ENCODE data around the gene ACTR1A. TPM values are rescaled to one million over a fixed set of nuclear protein-coding genes. Genes with fewer than 3 reads are reported as not detected.

The ACTR1A gene
- 97.5 and 127 TPM in 2 replicates for total RNA-seq

DNA sequence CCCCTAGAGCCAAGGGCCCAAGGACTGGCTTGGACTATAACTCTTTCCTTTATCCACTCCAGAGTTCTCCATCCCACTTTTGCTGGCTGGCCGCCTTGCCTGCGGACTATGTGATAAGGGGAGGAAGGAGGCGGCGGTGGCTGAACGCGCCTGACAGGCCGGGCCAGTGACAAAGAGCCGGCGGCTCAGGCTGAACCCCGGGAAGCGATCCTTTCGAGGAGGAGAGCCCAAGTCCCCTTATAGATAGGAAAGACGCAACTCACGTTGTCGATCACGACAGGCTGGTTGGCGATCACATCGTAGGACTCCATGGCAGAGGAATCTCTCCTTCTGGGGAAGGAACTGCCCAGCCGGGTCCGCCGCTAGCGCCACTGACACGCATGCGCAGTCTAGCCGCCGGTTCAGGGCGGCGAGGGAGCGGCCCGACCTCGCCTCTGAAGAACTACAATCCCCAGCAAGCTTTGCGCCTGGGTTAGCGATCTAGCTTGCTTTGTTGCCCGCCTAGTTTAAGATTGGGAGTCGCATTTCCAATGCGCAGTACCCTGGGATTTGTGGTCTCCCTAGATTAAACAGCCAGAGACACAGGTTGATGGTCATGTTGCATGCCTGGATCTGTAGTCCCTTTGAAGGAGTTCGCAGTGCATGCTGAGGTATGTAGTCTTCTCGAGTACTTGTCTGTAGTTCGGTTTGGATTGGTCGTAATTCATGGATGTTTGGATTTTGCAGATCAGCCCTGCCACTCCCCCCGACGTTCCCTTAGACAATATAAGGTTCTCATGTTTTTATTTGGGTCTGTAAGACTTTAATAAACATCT, at the start of gene ACTR1A:
ACTR1A (minus strand) TSS at position 376 of the 815 bp plus-strand sequence; CDS start at position 311, 65 bp downstream.

DNA sequence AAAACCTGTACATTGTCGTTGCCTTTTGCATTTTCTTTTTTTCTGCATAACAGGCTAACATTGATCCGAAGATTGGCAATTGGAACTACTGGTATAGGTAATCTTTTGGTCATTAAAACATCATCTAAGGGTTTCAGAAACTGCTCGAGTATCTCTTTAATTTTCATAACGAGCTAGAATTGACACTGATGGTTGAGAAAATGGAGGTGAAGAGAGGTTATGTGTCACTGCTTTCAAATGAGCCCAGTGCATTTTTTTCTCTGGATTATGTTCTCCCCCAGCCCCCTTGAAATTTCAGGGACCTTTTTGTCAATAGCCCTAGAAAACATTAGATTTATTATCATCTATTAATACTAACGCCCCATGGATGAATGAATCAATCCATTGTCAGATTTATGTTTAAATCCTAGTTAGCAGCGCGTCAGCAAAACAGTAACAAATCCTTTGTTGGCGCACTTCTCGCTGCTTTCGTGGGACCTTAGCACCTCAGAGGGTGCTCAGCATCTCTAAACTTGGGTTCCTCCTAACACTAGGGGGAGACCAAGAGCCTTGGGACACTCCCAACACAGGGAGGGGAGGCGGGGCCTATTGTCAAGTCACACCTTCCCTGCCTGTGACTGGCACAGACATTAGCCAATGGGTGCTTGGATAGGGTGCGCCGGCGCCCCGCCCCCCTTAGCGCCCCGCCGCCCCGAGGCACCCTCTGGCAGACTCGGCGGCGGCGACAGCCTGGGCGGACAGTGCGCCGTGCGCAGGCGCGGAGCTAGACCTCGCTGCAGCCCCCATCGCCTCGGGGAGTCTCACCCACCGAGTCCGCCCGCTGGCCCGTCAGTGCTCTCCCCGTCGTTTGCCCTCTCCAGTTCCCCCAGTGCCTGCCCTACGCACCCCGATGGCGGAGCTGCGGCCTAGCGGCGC, 1.0 kb upstream of the ACTR1A start, which contains the start of gene SUFU:
SUFU (plus strand) TSS at position 709 of the 915 bp plus-strand sequence; CDS start at position 890, 181 bp downstream.

DNA sequence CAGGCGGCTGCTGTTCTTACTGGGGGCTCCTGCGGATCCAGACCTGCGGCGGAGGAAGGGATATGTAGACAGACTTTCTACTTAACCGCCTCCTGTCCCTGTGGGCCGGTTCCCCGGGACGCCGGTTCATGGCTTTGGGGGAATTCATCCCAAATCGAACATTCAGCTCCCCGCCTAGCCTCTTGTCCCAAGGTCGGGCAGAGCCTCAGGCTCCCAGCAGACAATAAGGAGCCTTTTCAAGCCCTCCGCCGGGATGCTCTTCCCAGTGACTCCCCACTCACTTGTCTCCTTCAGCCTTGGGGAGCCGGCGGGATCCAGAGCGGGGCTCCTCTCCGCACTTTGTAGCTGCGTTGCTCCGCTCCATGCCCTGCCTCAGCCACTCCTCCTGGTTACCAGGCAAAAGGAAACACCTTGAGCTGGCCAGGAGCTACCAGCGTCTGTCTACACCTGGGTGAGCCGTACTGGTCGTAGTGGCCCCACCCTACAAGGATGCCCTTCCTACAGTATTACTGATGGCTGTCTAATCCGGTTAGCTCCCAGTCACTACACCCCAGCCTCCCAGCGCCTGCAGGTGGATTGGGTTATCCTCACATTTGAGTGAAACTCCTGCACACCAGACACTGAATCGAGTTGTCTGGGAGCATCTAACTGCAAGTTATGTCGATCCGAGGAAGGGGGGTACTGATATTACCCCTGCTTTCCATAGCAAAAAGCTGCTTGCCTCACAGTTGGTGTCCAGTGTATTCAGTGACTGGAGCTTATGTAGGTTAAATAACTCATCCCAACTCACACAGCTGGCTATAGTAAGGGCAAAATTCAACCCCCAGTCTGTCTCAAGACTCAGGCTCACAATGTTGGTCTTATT, 51.2 kb downstream of the ACTR1A start, which contains the start of gene C10orf95:
C10orf95 (minus strand) TSS at position 439 of the 865 bp plus-strand sequence. CDS start 450 bp downstream, outside the sequence.

DNA sequence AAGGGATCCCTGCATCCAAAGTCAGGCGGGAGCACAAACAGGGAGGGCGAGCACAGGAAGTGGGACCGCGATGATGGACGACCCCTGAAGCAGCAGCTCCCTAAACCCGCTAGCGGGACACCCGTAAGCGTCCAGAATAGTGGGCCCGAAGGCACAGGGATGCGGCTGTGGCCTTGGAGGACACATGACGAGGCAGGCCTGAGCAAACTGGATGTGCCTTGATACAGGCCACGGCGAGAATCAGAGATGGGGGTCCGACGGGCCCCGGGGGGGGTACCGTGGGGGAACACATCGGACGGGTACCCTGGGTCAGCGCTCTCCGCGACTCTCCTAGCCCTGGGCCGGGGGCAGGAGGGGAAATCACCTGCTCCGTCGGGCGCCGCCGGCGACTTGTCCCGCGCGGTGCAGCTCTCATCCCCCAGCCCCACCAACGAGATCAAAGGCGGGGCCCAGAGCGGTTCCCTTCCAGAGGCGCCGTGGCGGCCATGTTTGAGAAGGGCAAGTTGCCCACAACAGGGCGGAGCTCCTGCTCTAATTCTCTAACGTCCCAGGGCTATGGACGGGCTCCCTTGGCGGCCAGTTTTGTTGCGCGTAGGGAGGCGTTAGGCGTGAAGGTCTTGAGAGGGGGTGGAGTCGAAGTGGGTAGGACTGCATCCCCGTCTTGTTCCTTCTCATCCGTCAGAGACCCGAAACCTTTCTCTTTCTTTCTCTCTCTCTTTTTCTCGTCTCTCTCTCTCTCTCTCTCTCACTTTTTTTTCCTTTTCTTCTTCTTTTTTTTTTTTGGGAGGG, 70.2 kb downstream of the ACTR1A start, which contains the start of gene CUEDC2:
CUEDC2 (minus strand) TSS at position 413 of the 789 bp plus-strand sequence. CDS start 7,386 bp downstream, outside the sequence.

Other genes starting within 250 kb of the ACTR1A start
- gene NFKB2, start 107.0 kb downstream of the ACTR1A start, total RNA-seq, result 16.5 and 17.5 TPM in 2 replicates
- gene PSD, start 83.9 kb downstream of the ACTR1A start, total RNA-seq, result 0.38 and 4.2 TPM in 2 replicates
- gene FBXL15, start 81.9 kb downstream of the ACTR1A start, total RNA-seq, result 7.5 and 9.0 TPM in 2 replicates
- 39.2 and 60.4 TPM in 2 replicates for gene CUEDC2, start 70.1 kb downstream of the ACTR1A start, total RNA-seq
- not detected in 2 replicates for gene C10orf95, start 51.2 kb downstream of the ACTR1A start, total RNA-seq
- 2.3 and 2.5 TPM in 2 replicates for gene SUFU, start 1.3 kb upstream of the ACTR1A start, total RNA-seq
- gene TRIM8, start 141.8 kb upstream of the ACTR1A start, total RNA-seq, result 61.4 and 99.5 TPM in 2 replicates
- 6.2 and 11.5 TPM in 2 replicates for gene ARL3, start 211.7 kb upstream of the ACTR1A start, total RNA-seq
- gene SFXN2, start 211.9 kb upstream of the ACTR1A start, total RNA-seq, result 5.6 and 7.5 TPM in 2 replicates
- 61.9 and 65.1 TPM in 2 replicates for gene WBP1L, start 241.2 kb upstream of the ACTR1A start, total RNA-seq

Measured in regular cardiac myocyte (primary cell).